Fibroblast of gingiva (primary cell): ENCODE data around the gene ALKBH2.

Source experiments
- DNase-seq: peaks from one replicate; pipeline ENCODE4 v3.0.0-alpha.2; 2011; ENCODE audit warnings: low read depth

The ALKBH2 gene

GRCh38 chr12:109113661-109114321 is 20.5 kb upstream of the ALKBH2 start:
- no peak for DNase-seq

GRCh38 chr12:109112720-109113465 is 19.6 kb upstream of the ALKBH2 start:
- no peak for DNase-seq

GRCh38 chr12:109110988-109111495 is 17.8 kb upstream of the ALKBH2 start:
- DNase-seq: peak; percentile 88

- DNase-seq: no peak
These were observed 16.6 kb upstream of the ALKBH2 start for GRCh38 chr12:109109746-109110350.

GRCh38 chr12:109105176-109105575 is 11.9 kb upstream of the ALKBH2 start:
- no peak for DNase-seq

GRCh38 chr12:109102491-109102890 is 9.2 kb upstream of the ALKBH2 start:
- no peak for DNase-seq

GRCh38 chr12:109100741-109101140 is 7.5 kb upstream of the ALKBH2 start:
- no peak for DNase-seq

GRCh38 chr12:109099431-109100020 is 6.3 kb upstream of the ALKBH2 start:
- no peak for DNase-seq

- no peak for DNase-seq
These were observed 5.4 kb upstream of the ALKBH2 start for GRCh38 chr12:109098651-109099050.

GRCh38 chr12:109098183-109098604 is 4.9 kb upstream of the ALKBH2 start:
- peak; percentile 68 for DNase-seq

- DNase-seq: peak; percentile 93
These were observed 4.3 kb upstream of the ALKBH2 start, which contains the start of gene UNG for GRCh38 chr12:109097435-109098182. UNG (plus strand) TSS chr12:109097597; CDS start chr12:109097680, 83 bp downstream.

GRCh38 chr12:109097140-109097434 is 3.8 kb upstream of the ALKBH2 start:
- DNase-seq: no peak

GRCh38 chr12:109092497-109093021 is 713 bp downstream of the ALKBH2 start:
- no peak for DNase-seq

- DNase-seq: no peak
These were observed 3.6 kb downstream of the ALKBH2 start for GRCh38 chr12:109089683-109090082.

GRCh38 chr12:109088818-109089217 is 4.5 kb downstream of the ALKBH2 start:
- DNase-seq: no peak

GRCh38 chr12:109087250-109087649 is 6.0 kb downstream of the ALKBH2 start:
- no peak for DNase-seq

GRCh38 chr12:109085590-109085989 is 7.7 kb downstream of the ALKBH2 start:
- DNase-seq: no peak

GRCh38 chr12:109084425-109084824 is 8.8 kb downstream of the ALKBH2 start:
- DNase-seq: no peak

GRCh38 chr12:109082751-109083150 is 10.5 kb downstream of the ALKBH2 start:
- no peak for DNase-seq

- DNase-seq: no peak
These were observed 18.4 kb downstream of the ALKBH2 start for GRCh38 chr12:109074866-109075265.
